Uterus (tissue), 2 donors: ENCODE measurements around the gene VAMP2.

Experiments used
- CTCF ChIP-seq, 4 experiments: fragments of 200-600 bp in 2 of 4; fragments of 450-650 bp in 2 of 4; sonication (generic) in 2 of 4; IDR thresholded peaks; one replicate each; pipeline ENCODE4 v1.5.1; 2016 to 2019; ENCODE audit warnings: antibody characterized with exemption in 4 of 4, mild to moderate bottlenecking in 2 of 4, moderate library complexity in 1 of 4
- POLR2A ChIP-seq, 2 donors: fragments of 450-650 bp; IDR thresholded peaks; one replicate each; pipeline ENCODE4 v1.6.1; 2016; ENCODE audit warnings: antibody characterized with exemption in 2 of 2, mild to moderate bottlenecking in 1 of 2, moderate library complexity in 1 of 2

- TF ChIP-seq POLR2A (IDR thresholded peaks at IDR 0.05) (no peak), CTCF (IDR thresholded peaks at IDR 0.05) (no peak)
Measured at GRCh38 chr17:8186446-8186786, 23.7 kb upstream of the VAMP2 start.
